CD8-positive, alpha-beta memory T cell (primary cell): Measurements from ENCODE around the gene CLK2. TPM values are rescaled to one million over a fixed set of nuclear protein-coding genes. Genes with fewer than 3 reads are reported as not detected.
A peak's percentile ranks its signal among the peaks of the same experiment; 100 is the strongest.

Experiments used
- CTCF ChIA-PET: fragments of 350-600 bp; sonication (Branson Sonifier 250); formaldehyde crosslinking; loops from one replicate; lab custom pipeline; 2021; ENCODE audit warnings: antibody characterized with exemption; lab: Charles Lee
- POLR2A ChIA-PET: fragments of 350-600 bp; sonication (Branson Sonifier 250); formaldehyde crosslinking; loops from one replicate; lab custom pipeline; 2021; ENCODE audit warnings: antibody characterized with exemption; lab: Charles Lee
- DNase-seq, 5 donors: peaks; one replicate each; pipeline versions ENCODE4 v3.0.0 to v3.0.0-alpha.2; 2020 to 2022; ENCODE audit warnings: mixed read lengths in 1 of 5
- H3K27ac ChIP-seq: one replicate; pipeline ENCODE4 v1.7.0; 2013; ENCODE audit warnings: low read depth, mild to moderate bottlenecking, low read length, moderate library complexity
- H3K27me3 ChIP-seq: 2 replicates; pipeline ENCODE4 v1.7.0; 2013; ENCODE audit warnings: low read length, mild to moderate bottlenecking; ENCODE audit not compliant: insufficient read depth, poor library complexity, severe bottlenecking
- H3K36me3 ChIP-seq: 2 replicates; pipeline ENCODE4 v1.7.0; 2013; ENCODE audit warnings: mild to moderate bottlenecking, low read length, moderate library complexity; ENCODE audit not compliant: insufficient read depth
- H3K4me1 ChIP-seq: 2 replicates; pipeline ENCODE4 v1.7.0; 2013; ENCODE audit warnings: mild to moderate bottlenecking, low read length, moderate library complexity; ENCODE audit not compliant: insufficient read depth
- H3K4me3 ChIP-seq: 2 replicates; pipeline ENCODE4 v1.7.0; 2013; ENCODE audit warnings: mild to moderate bottlenecking, low read length
- H3K9me3 ChIP-seq: 2 replicates; pipeline ENCODE4 v1.7.0; 2013; ENCODE audit warnings: mild to moderate bottlenecking, low read length
- H3K27ac Mint-ChIP-seq, 8 donors: one replicate each; pipeline ENCODE4 v1.8.0; 2020 to 2021; ENCODE audit warnings: mixed read lengths in 8 of 8, mild to moderate bottlenecking in 6 of 8, inconsistent platforms in 3 of 8, moderate library complexity in 3 of 8
- H3K27me3 Mint-ChIP-seq, 2 donors: one replicate each; pipeline ENCODE4 v1.8.0; 2020 to 2021; ENCODE audit warnings: mixed read lengths in 2 of 2, mild to moderate bottlenecking in 1 of 2, moderate library complexity in 1 of 2
- H3K36me3 Mint-ChIP-seq, 3 donors: one replicate each; pipeline ENCODE4 v1.8.0; 2020 to 2021; ENCODE audit warnings: mixed read lengths in 3 of 3, inconsistent platforms in 1 of 3, mild to moderate bottlenecking in 1 of 3
- H3K4me1 Mint-ChIP-seq, 3 donors: one replicate each; pipeline ENCODE4 v1.8.0; 2020 to 2021; ENCODE audit warnings: mixed read lengths in 3 of 3, inconsistent platforms in 1 of 3, mild to moderate bottlenecking in 1 of 3
- H3K4me3 Mint-ChIP-seq, 7 donors: one replicate each; pipeline ENCODE4 v1.8.0; 2020 to 2021; ENCODE audit warnings: mixed read lengths in 7 of 7, mild to moderate bottlenecking in 6 of 7, moderate library complexity in 4 of 7, inconsistent platforms in 2 of 7
- H3K9me3 Mint-ChIP-seq, 5 donors: one replicate each; pipeline ENCODE4 v1.8.0; 2020 to 2022; ENCODE audit warnings: mixed read lengths in 5 of 5, mild to moderate bottlenecking in 3 of 5, moderate library complexity in 2 of 5, inconsistent platforms in 1 of 5
- polyA plus RNA-seq: library from polyadenylated mRNA; unstranded; fragments of 300-500 nt; fragmentation: Illumina TruSeq; gene quantifications from one replicate; pipeline ENCODE4 v1.2.3, GENCODE V29; 2021
- total RNA-seq, 2 experiments: library from RNA; stranded (reverse); gene quantifications; one replicate each; pipeline ENCODE4 v1.2.3, GENCODE V29; 2021

CLK2 gene
- total and polyA plus RNA-seq, 3 experiments from 2014 or later = 20.2 to 79.8 (median 78.3) TPM

DNA sequence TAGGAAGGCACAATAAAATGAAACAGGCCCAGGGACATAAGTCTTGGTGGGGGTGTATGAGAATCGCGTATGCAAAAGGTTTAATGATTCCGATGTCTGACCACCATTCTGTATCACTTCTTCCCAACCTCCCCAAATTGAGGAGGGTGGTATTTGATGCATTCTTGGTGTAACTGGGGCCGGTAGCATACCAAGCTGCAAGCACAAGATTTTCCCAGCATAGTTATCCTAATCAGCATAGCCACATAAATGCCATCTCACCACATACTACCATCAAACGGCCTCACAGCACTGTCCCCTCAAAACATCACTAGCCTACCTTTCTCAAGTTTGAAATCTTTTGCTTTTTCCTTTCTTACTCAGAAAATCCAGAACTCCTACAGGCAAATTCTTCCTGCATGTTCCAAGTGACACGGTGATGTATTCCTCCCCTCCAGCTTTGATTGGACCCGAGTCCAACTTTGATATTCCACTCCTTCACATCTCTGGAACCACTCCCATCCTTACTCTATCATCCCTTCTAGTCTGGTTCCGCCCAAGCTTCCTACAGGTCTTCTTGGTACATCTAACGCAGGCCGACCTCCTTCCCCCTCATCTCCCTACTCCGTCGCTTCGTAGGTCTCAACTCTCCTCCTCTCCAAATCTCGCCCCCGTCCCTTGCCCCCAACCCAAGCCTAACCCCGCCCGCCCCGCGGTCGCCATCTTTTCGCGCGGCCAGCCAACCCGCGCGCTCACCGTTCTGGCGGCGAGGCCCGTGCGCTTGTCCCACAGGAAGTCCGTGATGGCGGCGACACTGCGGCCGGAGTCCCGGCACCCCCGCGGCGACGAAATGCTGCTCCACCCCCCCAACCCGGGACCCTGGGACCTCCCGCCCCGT lies 600 bp downstream of the CLK2 start:
- Mint-ChIP-seq H3K4me3 (peak overlapping the region; percentile 90 to 97 (median 95)), H3K9me3 (no peaks in the 10 kb centered on the region), H3K27me3 (no peaks in the 10 kb centered on the region), H3K36me3 (peaks cover 0 to 47% (median 16%) of the 10 kb centered on the region in 3 donors), H3K4me1 (peaks cover 37 to 48% (median 45%) of the 10 kb centered on the region in 3 donors), H3K27ac (peak overlapping the region; percentile 80 to 99 (median 95))
- Histone ChIP-seq H3K27me3 (no peaks in the 10 kb centered on the region), H3K27ac (peak overlapping the region; percentile 64), H3K9me3 (no peaks in the 10 kb centered on the region), H3K4me1 (peaks cover 33% of the 10 kb centered on the region), H3K36me3 (peaks cover 32% of the 10 kb centered on the region), H3K4me3 (peak overlapping the region; percentile 87)
- POLR2A ChIA-PET = interaction anchor here (0.7 to 3.6 kb wide), 9 partner anchors 10 to 1314 kb away, joined by 3 to 25 read pairs (median 3); partner anchors contain the start of genes FDPS and SCAMP3
- CTCF ChIA-PET = interaction anchor here (0.7 to 9.0 kb wide), 11 partner anchors 9 to 194 kb away, joined by 3 to 64 read pairs (median 4); partner anchors contain the start of gene SCAMP3
- DNase-seq = no peak

- Histone ChIP-seq H3K27me3 (no peaks in the 10 kb centered on the region), H3K9me3 (no peaks in the 10 kb centered on the region), H3K4me1 (peaks cover 20% of the 10 kb centered on the region), H3K27ac (no peak overlapping the region), H3K4me3 (no peak overlapping the region), H3K36me3 (peaks cover 49% of the 10 kb centered on the region)
- Mint-ChIP-seq H3K4me3 (peak overlapping the region in 1 of 7 donors; percentile 27), H3K4me1 (peaks cover 22 to 33% (median 33%) of the 10 kb centered on the region in 3 donors), H3K36me3 (peaks cover 5 to 77% (median 24%) of the 10 kb centered on the region in 3 donors), H3K27me3 (no peaks in the 10 kb centered on the region), H3K9me3 (no peaks in the 10 kb centered on the region), H3K27ac (peak overlapping the region in 1 of 8 donors; percentile 26)
- DNase-seq = no peak
- ChIA-PET CTCF (interaction anchor here (9.0 kb wide), 1 partner anchor 18 kb away, joined by 64 read pairs; no protein-coding TSS in a partner anchor), POLR2A (no interaction called here)
These were observed 3.9 kb downstream of the CLK2 start for GRCh38 chr1:155269381-155269780.

DNA sequence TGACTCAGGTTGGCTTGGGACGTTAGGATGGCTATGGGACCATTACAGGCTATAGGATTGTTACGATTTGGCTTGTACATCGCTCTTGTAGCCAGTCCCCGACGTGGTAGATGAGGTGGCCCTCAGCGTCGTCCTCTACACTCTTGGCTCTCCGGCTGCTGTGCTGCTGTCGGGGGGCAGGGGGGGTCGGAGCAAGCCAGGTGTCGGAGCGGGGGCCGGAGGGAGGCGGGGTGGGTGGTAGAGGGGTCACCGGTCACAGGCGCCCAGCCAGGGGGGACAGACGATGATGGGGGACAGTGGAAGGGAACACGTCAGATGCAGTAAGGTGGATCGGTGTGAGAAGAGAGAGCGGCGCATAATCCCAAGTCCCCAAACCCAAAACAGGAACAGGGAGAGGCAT lies 4.7 kb downstream of the CLK2 start:
- H3K27ac Mint-ChIP-seq = no peak overlapping the region
- no peak overlapping the region for H3K4me3 Mint-ChIP-seq
- peaks cover 5 to 84% (median 25%) of the 10 kb centered on the region in 3 donors for H3K36me3 Mint-ChIP-seq
- H3K9me3 Mint-ChIP-seq = no peaks in the 10 kb centered on the region
- ChIA-PET POLR2A (no interaction called here), CTCF (interaction anchor here (9.0 kb wide), 1 partner anchor 18 kb away, joined by 64 read pairs; no protein-coding TSS in a partner anchor)
- Histone ChIP-seq H3K9me3 (no peaks in the 10 kb centered on the region), H3K4me1 (peaks cover 15% of the 10 kb centered on the region), H3K27me3 (no peaks in the 10 kb centered on the region), H3K36me3 (peaks cover 55% of the 10 kb centered on the region), H3K27ac (no peak overlapping the region), H3K4me3 (no peak overlapping the region)
- no peaks in the 10 kb centered on the region for H3K27me3 Mint-ChIP-seq
- DNase-seq = no peak
- peaks cover 19 to 34% (median 29%) of the 10 kb centered on the region in 3 donors for H3K4me1 Mint-ChIP-seq

DNA sequence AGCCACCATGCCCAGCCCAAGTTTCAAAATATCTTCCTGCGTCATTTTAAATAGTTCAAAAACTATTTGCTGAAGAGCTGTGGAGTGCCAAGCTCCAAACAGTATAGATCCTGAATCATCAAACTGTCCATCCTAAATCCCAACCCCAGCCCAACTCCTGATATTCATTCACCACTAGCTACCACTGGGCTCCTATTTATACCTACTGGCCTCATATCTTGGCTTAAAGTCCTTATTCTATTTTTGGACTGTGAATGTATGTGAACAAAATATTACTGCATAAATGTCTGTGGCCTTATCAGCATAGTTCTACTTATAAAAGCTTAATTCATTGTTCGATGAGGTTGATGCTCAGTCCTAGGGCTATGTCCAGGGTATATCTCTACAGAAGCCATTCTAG lies 5.9 kb downstream of the CLK2 start:
- DNase-seq = no peak
- Histone ChIP-seq H3K4me3 (no peak overlapping the region), H3K4me1 (peaks cover 14% of the 10 kb centered on the region), H3K36me3 (peaks cover 66% of the 10 kb centered on the region), H3K27me3 (no peaks in the 10 kb centered on the region), H3K27ac (no peak overlapping the region), H3K9me3 (no peaks in the 10 kb centered on the region)
- Mint-ChIP-seq H3K9me3 (no peaks in the 10 kb centered on the region), H3K36me3 (peaks cover 5 to 86% (median 27%) of the 10 kb centered on the region in 3 donors), H3K4me1 (peaks cover 20 to 38% (median 30%) of the 10 kb centered on the region in 3 donors), H3K27ac (peak overlapping the region in 1 of 8 donors; percentile 64), H3K4me3 (no peak overlapping the region), H3K27me3 (no peaks in the 10 kb centered on the region)
- ChIA-PET CTCF (interaction anchor here (1.2 to 5.4 kb wide), 2 partner anchors 16 to 56 kb away, joined by 3 to 38 read pairs; no protein-coding TSS in a partner anchor), POLR2A (interaction anchor here (0.5 to 0.6 kb wide), 3 partner anchors 153 to 292 kb away, joined by 3 to 7 read pairs (median 6); no protein-coding TSS in a partner anchor)

- no peak overlapping the region for H3K4me3 ChIP-seq
- Mint-ChIP-seq H3K4me3 (peak overlapping the region in 1 of 7 donors; percentile 59), H3K9me3 (no peaks in the 10 kb centered on the region), H3K36me3 (peaks cover 5 to 91% (median 27%) of the 10 kb centered on the region in 3 donors), H3K27me3 (no peaks in the 10 kb centered on the region), H3K4me1 (peaks cover 22 to 38% (median 31%) of the 10 kb centered on the region in 3 donors), H3K27ac (peak overlapping the region in 3 of 8 donors; percentile 29 to 61 (median 52))
- H3K27me3 ChIP-seq = no peaks in the 10 kb centered on the region
- CTCF ChIA-PET = interaction anchor here (0.7 to 5.4 kb wide), 4 partner anchors 10 to 57 kb away, joined by 3 to 38 read pairs (median 3); partner anchors contain the start of gene HCN3
- peaks cover 9% of the 10 kb centered on the region for H3K4me1 ChIP-seq
- POLR2A ChIA-PET = interaction anchor here (0.6 kb wide), 2 partner anchors 95 to 293 kb away, joined by 4 to 6 read pairs; no protein-coding TSS in a partner anchor
- no peak for DNase-seq
- H3K27ac ChIP-seq = no peak overlapping the region
- H3K9me3 ChIP-seq = no peaks in the 10 kb centered on the region
- peaks cover 65% of the 10 kb centered on the region for H3K36me3 ChIP-seq
These were observed 6.8 kb downstream of the CLK2 start for GRCh38 chr1:155266553-155266952.

- H3K9me3 Mint-ChIP-seq = no peaks in the 10 kb centered on the region
- H3K36me3 ChIP-seq = peaks cover 38% of the 10 kb centered on the region
- H3K27me3 ChIP-seq = no peaks in the 10 kb centered on the region
- H3K27ac ChIP-seq = no peak overlapping the region
- peak overlapping the region; percentile 68 to 99 (median 98) for H3K27ac Mint-ChIP-seq
- peaks cover 31 to 40% (median 36%) of the 10 kb centered on the region in 3 donors for H3K4me1 Mint-ChIP-seq
- H3K4me1 ChIP-seq = peaks cover 22% of the 10 kb centered on the region
- H3K36me3 Mint-ChIP-seq = peaks cover 5 to 82% (median 20%) of the 10 kb centered on the region in 3 donors
- DNase-seq = no peak
- no peaks in the 10 kb centered on the region for H3K27me3 Mint-ChIP-seq
- CTCF ChIA-PET = interaction anchor here (0.9 to 5.4 kb wide), 3 partner anchors 10 to 60 kb away, joined by 4 to 38 read pairs (median 8); partner anchors contain the start of gene CLK2
- POLR2A ChIA-PET = interaction anchor here (0.6 to 2.4 kb wide), 2 partner anchors 10 to 1237 kb away, joined by 4 to 25 read pairs; partner anchors contain the start of gene CLK2
- H3K4me3 ChIP-seq = no peak overlapping the region
- H3K9me3 ChIP-seq = no peaks in the 10 kb centered on the region
- peak overlapping the region in 6 of 7 donors; percentile 39 to 99 (median 96) for H3K4me3 Mint-ChIP-seq
These were observed 10.2 kb downstream of the CLK2 start for GRCh38 chr1:155263067-155263466.

DNA sequence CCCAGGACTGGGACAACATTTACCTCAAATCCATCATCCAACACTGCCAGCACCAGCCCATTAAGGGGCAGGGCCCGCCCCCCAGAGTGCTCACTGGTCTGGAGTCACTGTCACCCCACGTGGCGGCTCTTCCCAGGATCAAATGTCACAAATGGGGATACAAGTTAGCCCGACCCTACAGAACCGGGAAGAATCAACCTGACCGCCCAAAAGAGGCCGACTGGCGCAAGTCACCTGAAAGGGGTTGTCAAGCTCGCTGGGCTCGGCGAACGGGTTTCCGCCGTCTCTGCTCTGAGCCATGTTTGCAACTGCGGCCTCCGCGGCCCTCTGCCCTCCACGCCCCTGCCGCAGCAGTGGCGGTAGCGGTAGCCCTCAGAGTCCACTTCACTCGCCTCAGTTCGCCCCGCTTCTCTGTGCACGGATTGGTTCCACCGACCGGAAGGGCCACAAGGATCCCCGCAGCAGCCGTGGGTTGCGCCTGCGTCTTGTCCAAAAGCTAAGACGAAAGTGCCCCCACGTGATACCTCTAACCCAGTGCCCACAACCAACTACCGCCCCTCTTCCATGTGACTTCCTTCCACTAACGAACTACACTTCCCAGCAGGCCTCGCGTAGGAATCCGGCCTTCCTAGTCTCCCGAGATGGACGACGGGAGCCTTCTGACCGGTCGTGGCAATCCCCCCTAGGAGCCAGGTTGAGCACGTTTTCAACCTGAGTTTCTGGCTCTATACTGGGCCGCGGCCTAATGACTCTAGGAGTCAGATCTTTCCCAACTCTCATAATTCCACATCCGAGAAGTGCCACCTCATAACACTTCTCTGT lies 11.2 kb downstream of the CLK2 start, which contains the start of gene SCAMP3:
Gene SCAMP3 (minus strand): TSS at position 509 of the 822 bp plus-strand sequence. CDS start 209 bp downstream, at position 300.
- peaks cover 6 to 79% (median 14%) of the 10 kb centered on the region in 3 donors for H3K36me3 Mint-ChIP-seq

More for the DNA sequence above, 11.2 kb downstream of the CLK2 start, which contains the start of gene SCAMP3:
- H3K4me3 ChIP-seq = peak within 1 kb of the TSS; percentile 99
- peak within 1 kb of the TSS; percentile 82 for H3K27ac ChIP-seq
- no peaks in the 10 kb centered on the region for H3K9me3 Mint-ChIP-seq
- POLR2A ChIA-PET = interaction anchor here (0.5 to 2.4 kb wide), 10 partner anchors 11 to 1061 kb away, joined by 3 to 25 read pairs (median 3); partner anchors contain the start of genes ASH1L, CLK2 and MSTO1
- H3K4me1 Mint-ChIP-seq = peaks cover 31 to 45% (median 36%) of the 10 kb centered on the region in 3 donors
- H3K27me3 Mint-ChIP-seq = no peaks in the 10 kb centered on the region
- CTCF ChIA-PET = interaction anchor here (1.2 to 4.4 kb wide), 5 partner anchors 11 to 89 kb away, joined by 3 to 79 read pairs (median 6); partner anchors contain the start of genes CLK2 and KRTCAP2
- peak within 1 kb of the TSS; percentile 95 to 100 (median 99) for H3K4me3 Mint-ChIP-seq
- peak; percentile 82 to 91 (median 84) for DNase-seq
- H3K4me1 ChIP-seq = peaks cover 22% of the 10 kb centered on the region
- no peaks in the 10 kb centered on the region for H3K27me3 ChIP-seq
- no peaks in the 10 kb centered on the region for H3K9me3 ChIP-seq
- peaks cover 36% of the 10 kb centered on the region for H3K36me3 ChIP-seq
- H3K27ac Mint-ChIP-seq = peak within 1 kb of the TSS; percentile 80 to 99 (median 98)
